Measurements from ENCODE around the gene MYCBPAP.

DNA sequence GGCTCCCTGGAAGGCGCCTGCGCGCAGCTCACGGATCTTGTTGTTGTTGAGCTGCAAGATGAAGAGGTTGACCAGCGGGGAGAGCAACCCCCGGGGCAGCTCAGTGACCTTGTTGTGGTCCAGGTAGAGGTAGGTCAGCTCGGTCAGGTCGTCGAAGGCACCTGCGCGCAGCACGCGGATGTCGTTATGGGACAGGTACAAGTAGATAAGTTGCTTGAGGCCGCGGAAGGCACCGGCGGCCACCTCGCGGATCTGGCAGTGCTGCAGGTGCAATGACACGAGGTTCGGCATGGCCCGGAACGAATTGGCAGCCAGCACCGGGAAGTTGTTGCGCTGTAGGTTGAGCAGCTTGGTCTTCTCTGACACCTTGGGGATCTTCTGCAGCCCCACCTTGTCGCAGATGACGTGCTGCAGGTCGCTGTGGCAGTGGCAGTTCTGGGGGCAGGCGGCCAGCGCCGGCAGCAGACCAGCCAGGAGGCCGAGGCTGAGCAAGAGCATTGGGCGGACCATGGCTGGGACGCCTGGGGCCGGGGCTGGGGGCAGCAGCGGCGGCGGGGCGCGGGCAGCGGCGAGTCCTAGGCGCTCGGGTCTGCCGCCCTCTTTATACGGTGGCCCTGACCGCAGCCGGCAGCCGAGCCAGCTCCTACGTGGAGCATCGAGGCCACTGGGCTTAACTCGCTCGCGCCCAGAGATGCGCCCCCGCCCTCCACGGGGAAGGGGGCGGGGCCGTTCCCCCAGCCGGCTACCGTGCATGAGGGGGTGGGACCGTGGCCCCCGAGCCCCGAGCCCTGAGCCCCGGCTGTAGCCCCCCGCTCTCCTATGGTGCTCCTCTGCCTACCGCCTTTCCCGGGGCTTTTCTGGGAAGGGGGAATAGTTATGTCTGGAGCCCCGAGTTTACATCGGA lies 39.7 kb upstream of the MYCBPAP start, which contains the start of gene CHAD:
- TF ChIP-seq, protein P1, sequence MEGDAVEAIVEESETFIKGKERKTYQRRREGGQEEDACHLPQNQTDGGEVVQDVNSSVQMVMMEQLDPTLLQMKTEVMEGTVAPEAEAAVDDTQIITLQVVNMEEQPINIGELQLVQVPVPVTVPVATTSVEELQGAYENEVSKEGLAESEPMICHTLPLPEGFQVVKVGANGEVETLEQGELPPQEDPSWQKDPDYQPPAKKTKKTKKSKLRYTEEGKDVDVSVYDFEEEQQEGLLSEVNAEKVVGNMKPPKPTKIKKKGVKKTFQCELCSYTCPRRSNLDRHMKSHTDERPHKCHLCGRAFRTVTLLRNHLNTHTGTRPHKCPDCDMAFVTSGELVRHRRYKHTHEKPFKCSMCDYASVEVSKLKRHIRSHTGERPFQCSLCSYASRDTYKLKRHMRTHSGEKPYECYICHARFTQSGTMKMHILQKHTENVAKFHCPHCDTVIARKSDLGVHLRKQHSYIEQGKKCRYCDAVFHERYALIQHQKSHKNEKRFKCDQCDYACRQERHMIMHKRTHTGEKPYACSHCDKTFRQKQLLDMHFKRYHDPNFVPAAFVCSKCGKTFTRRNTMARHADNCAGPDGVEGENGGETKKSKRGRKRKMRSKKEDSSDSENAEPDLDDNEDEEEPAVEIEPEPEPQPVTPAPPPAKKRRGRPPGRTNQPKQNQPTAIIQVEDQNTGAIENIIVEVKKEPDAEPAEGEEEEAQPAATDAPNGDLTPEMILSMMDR (IDR thresholded peaks at IDR 0.05) = no peak
- TF ChIP-seq POLR2A (IDR thresholded peaks at IDR 0.05) = no peak
